HepG2 (cell line): ENCODE measurements around the gene UGT1A8. TPM values are rescaled to one million over a fixed set of nuclear protein-coding genes. Genes with fewer than 3 reads are reported as not detected.

Experiments used
- ATAC-seq: fragments of 200-7000 bp; cut with Tn5 transposase; 3 replicates; pipeline ENCODE4 v1.9.1; 2020; ENCODE audit warnings: mild to moderate bottlenecking, moderate library complexity
- BruUV-seq: library from RNA; stranded (reverse); fragments of 400-500 nt; replicated peaks from 2 replicates; lab custom pipeline; 2021; lab: Mats Ljungman, UMichigan
- CTCF ChIA-PET: fragments of 300-600 bp; formaldehyde crosslinking; extraction: SDS; loops from one replicate; lab custom pipeline; 2021; ENCODE audit warnings: low total read pairs, inconsistent platforms, low intra/inter-chr PET ratio; lab: Yijun Ruan, JAX
- POLR2A ChIA-PET: fragments of 350-600 bp; sonication (Branson Sonifier 250); formaldehyde crosslinking; loops from one replicate; lab custom pipeline; 2020; ENCODE audit warnings: antibody characterized with exemption, inconsistent platforms; lab: Yijun Ruan, JAX
- DNase-seq: peaks from one replicate; pipeline ENCODE4 v3.0.0-alpha.2; 2015; ENCODE audit warnings: low spot score
- FAIRE-seq: peaks from 3 replicates; lab custom pipeline; 2011; peaks lifted over from hg19 to GRCh38; lab: Jason Lieb, UNC
- H2AFZ ChIP-seq: one replicate; pipeline ENCODE4 v1.6.1; 2011; ENCODE audit warnings: low read length, inconsistent platforms
- H3K27ac ChIP-seq: fragments of 300-600 bp; 3 replicates; pipeline ENCODE4 v1.8.0; 2011; ENCODE audit warnings: mixed run types, mild to moderate bottlenecking, mixed read lengths, low read length, inconsistent platforms; ENCODE audit not compliant: insufficient read depth; ENCODE audit errors: extremely low read length
- H3K27me3 ChIP-seq, 2 experiments: fragments of 200-600 bp in 1 of 2; 2 replicates in 1 of 2; 3 replicates in 1 of 2; pipeline versions ENCODE4 v1.6.0 to v1.8.0; 2011; ENCODE audit warnings: low read length in 2 of 2, mild to moderate bottlenecking in 2 of 2, moderate library complexity in 2 of 2, inconsistent platforms in 1 of 2; ENCODE audit not compliant: insufficient read depth in 2 of 2, control insufficient read depth in 1 of 2
- H3K36me3 ChIP-seq, 2 experiments: fragments of 200-600 bp in 1 of 2; replicated peaks in 1 of 2; 2 replicates in 1 of 2; 3 replicates in 1 of 2; pipeline versions ENCODE4 v1.5.1 to v1.8.0; 2011; ENCODE audit warnings: low read length in 2 of 2, inconsistent platforms in 1 of 2; ENCODE audit not compliant: insufficient read depth in 2 of 2, control insufficient read depth in 1 of 2
- H3K4me1 ChIP-seq: 2 replicates; pipeline ENCODE4 v1.5.1; 2012; ENCODE audit warnings: low read length, inconsistent platforms; ENCODE audit not compliant: insufficient read depth
- H3K4me2 ChIP-seq: 2 replicates; pipeline ENCODE4 v1.6.0; 2011; ENCODE audit warnings: low read depth, low read length, inconsistent platforms
- H3K4me3 ChIP-seq, 3 experiments: fragments of 200-600 bp in 1 of 3; sonication (generic), shearing (Covaris generic) in 1 of 3; replicated peaks in 1 of 3; 2 replicates each; pipeline ENCODE4 v1.5.1; 2011 to 2016; ENCODE audit warnings: low read length in 3 of 3, inconsistent platforms in 2 of 3, low read depth in 2 of 3, mild to moderate bottlenecking in 2 of 3, control low read depth in 1 of 3, mixed read lengths in 1 of 3; ENCODE audit not compliant: insufficient read depth in 1 of 3
- H3K79me2 ChIP-seq: one replicate; pipeline ENCODE4 v1.6.1; 2011; ENCODE audit warnings: low read length, inconsistent platforms; ENCODE audit not compliant: insufficient read depth
- H3K9ac ChIP-seq: 2 replicates; pipeline ENCODE4 v1.6.0; 2011; ENCODE audit warnings: mild to moderate bottlenecking, low read depth, low read length, inconsistent platforms; ENCODE audit not compliant: insufficient read depth
- H3K9me3 ChIP-seq: 2 replicates; pipeline ENCODE4 v1.5.1; 2012; ENCODE audit warnings: mild to moderate bottlenecking, low read length
- H4K20me1 ChIP-seq: 2 replicates; pipeline ENCODE4 v1.6.0; 2011; ENCODE audit warnings: inconsistent platforms, mild to moderate bottlenecking, low read length, moderate library complexity; ENCODE audit not compliant: insufficient read depth
- ATAD3A ChIP-seq: sonication (generic); formaldehyde crosslinking; IDR thresholded peaks from 2 replicates; pipeline ENCODE4 v1.4.0; 2020; ENCODE audit warnings: missing genetic modification reagents
- BCLAF1 ChIP-seq: fragments of 450-650 bp; IDR thresholded peaks from 2 replicates; pipeline ENCODE4 v1.6.1; 2017; ENCODE audit warnings: mild to moderate bottlenecking
- EP300 ChIP-seq, 3 experiments: sonication (generic) in 1 of 3; formaldehyde crosslinking in 1 of 3; IDR thresholded peaks; 2 replicates each; pipeline versions ENCODE4 v1.5.1 to v1.6.1; 2011 to 2020; ENCODE audit warnings: low read depth in 2 of 3, low read length in 2 of 3, borderline replicate concordance in 1 of 3, improper control_type of control experiment in 1 of 3, mild to moderate bottlenecking in 1 of 3, missing genetic modification reagents in 1 of 3, moderate library complexity in 1 of 3
- HNF1B ChIP-seq: sonication (generic); formaldehyde crosslinking; IDR thresholded peaks from 2 replicates; pipeline ENCODE4 v1.5.1; 2020; ENCODE audit warnings: mild to moderate bottlenecking, moderate library complexity, missing genetic modification reagents
- MXD1 ChIP-seq: sonication (generic); formaldehyde crosslinking; IDR thresholded peaks from 2 replicates; pipeline ENCODE4 v1.4.0; 2020; ENCODE audit warnings: mild to moderate bottlenecking, missing genetic modification reagents
- SP140L ChIP-seq: sonication (generic); formaldehyde crosslinking; IDR thresholded peaks from 2 replicates; pipeline ENCODE4 v1.4.0; 2020; ENCODE audit warnings: missing genetic modification reagents, borderline replicate concordance
- ZNF556 ChIP-seq: sonication (generic); formaldehyde crosslinking; IDR thresholded peaks from 2 replicates; pipeline ENCODE4 v1.4.0; 2020; ENCODE audit warnings: mild to moderate bottlenecking, missing genetic modification reagents, borderline replicate concordance
- ZNF609 ChIP-seq: sonication (generic); formaldehyde crosslinking; IDR thresholded peaks from 2 replicates; pipeline ENCODE4 v1.4.0; 2020; ENCODE audit warnings: mild to moderate bottlenecking, missing genetic modification reagents, borderline replicate concordance
- ZNF670 ChIP-seq: sonication (generic); formaldehyde crosslinking; IDR thresholded peaks from 2 replicates; pipeline ENCODE4 v1.8.0; 2022; ENCODE audit warnings: mild to moderate bottlenecking, missing genetic modification reagents, borderline replicate concordance
- ZNF776 ChIP-seq: sonication (generic); formaldehyde crosslinking; IDR thresholded peaks from 2 replicates; pipeline ENCODE4 v1.4.0; 2020; ENCODE audit warnings: mild to moderate bottlenecking, missing genetic modification reagents
- WGBS: methylation state at CpG from one replicate; pipeline ENCODE4 v1.1.6; 2017; ENCODE audit warnings: low lambda C conversion rate; 5-methylcytosine and 5-hydroxymethylcytosine counted together
- in situ Hi-C: cut with HindIII; loops from 2 replicates; pipeline ENCODE4 v1.10.0; 2017; ENCODE audit warnings: low pct_unique_long_range_greater_than_20kb; ENCODE audit not compliant: extremely low pct_ligation_motif_present
- intact Hi-C: fragments of 100-400 bp; cut with micrococcal nuclease; formaldehyde crosslinking; loops from one replicate; pipeline ENCODE4 v1.10.0; 2022; ENCODE audit not compliant: unreplicated experiment
- polyA plus RNA-seq, 8 experiments: library from polyadenylated mRNA; depleted of rRNA in 3 of 8; stranded (reverse) in 7 of 8; unstranded in 1 of 8; fragments of >200 nt; fragmentation: Illumina TruSeq in 4 of 8; extraction: Trizol in 4 of 8; gene quantifications; 2 replicates each; pipeline versions ENCODE4 v1.2.1 to v1.2.3, GENCODE V29; 2011 to 2016; ENCODE audit warnings: low read depth in 4 of 8, missing spikeins in 1 of 8, mixed read lengths in 1 of 8; ENCODE audit not compliant: insufficient read depth in 1 of 8
- total RNA-seq, 5 experiments: library from RNA; depleted of rRNA; stranded (reverse); fragments of >200 nt; fragmentation: Illumina TruSeq; extraction: Trizol; gene quantifications; 2 replicates each; pipeline ENCODE4 v1.2.3, GENCODE V29; 2016; ENCODE audit warnings: low read depth in 1 of 5

Gene UGT1A8
- total and polyA plus RNA-seq, 2 of the 13 experiments (the other 11 are each of a cell fraction or from before 2014, with no cell fraction given): not detected

- CTCF ChIA-PET: no interaction called here
- in situ Hi-C loops: no loop called here
- Histone ChIP-seq H2AFZ (no peak overlapping the region), H3K4me1 (no peaks in the 10 kb centered on the region), H3K9ac (no peak overlapping the region), H3K27ac (no peak overlapping the region), H3K4me3 (no peak overlapping the region), H3K9me3 (no peaks in the 10 kb centered on the region), H4K20me1 (no peaks in the 10 kb centered on the region), H3K79me2 (no peaks in the 10 kb centered on the region), H3K36me3 (no peaks in the 10 kb centered on the region), H3K4me2 (no peak overlapping the region), H3K27me3 (no peaks in the 10 kb centered on the region)
- BruUV-seq: no TSS peak
- POLR2A ChIA-PET: no interaction called here
- ATAC-seq: no peak
- WGBS: 44% methylated on average over 4 of the region's 4 CpGs
- no peak for DNase-seq
- no peak for FAIRE-seq
- intact Hi-C loops: no loop called here
- no peak for TF ChIP-seq ZNF670
- no peak for TF ChIP-seq EP300 (IDR thresholded peaks at IDR 0.05; ENCODE audit: low read depth in 2 of 2, low read length in 2 of 2)
- no peak for TF ChIP-seq EP300 (CRISPR knock-in tag; IDR thresholded peaks at IDR 0.05; ENCODE audit: borderline replicate concordance)
- TF ChIP-seq ATAD3A (CRISPR knock-in tag): no peak
- TF ChIP-seq HNF1B (CRISPR knock-in tag): no peak
- no peak for TF ChIP-seq ZNF609 (CRISPR knock-in tag)
- TF ChIP-seq SP140L (CRISPR knock-in tag): no peak
- no peak for TF ChIP-seq MXD1 (CRISPR knock-in tag)
- TF ChIP-seq BCLAF1: no peak
- no peak for TF ChIP-seq ZNF776 (CRISPR knock-in tag)
- TF ChIP-seq ZNF556 (CRISPR knock-in tag): no peak
Observed at GRCh38 chr2:233668605-233669260, 51.3 kb downstream of the UGT1A8 start.
